GM03348 (cell line): ENCODE results near the gene PODNL1.
"Not testable (repeated sequence)": the region's sequence is repeated elsewhere in the genome, so short reads cannot be mapped to it uniquely, and the experiment has no call there.

Experiments
- DNase-seq: peaks from one replicate; pipeline ENCODE4 v3.0.0; 2012; ENCODE audit warnings: low spot score

PODNL1 gene

DNA sequence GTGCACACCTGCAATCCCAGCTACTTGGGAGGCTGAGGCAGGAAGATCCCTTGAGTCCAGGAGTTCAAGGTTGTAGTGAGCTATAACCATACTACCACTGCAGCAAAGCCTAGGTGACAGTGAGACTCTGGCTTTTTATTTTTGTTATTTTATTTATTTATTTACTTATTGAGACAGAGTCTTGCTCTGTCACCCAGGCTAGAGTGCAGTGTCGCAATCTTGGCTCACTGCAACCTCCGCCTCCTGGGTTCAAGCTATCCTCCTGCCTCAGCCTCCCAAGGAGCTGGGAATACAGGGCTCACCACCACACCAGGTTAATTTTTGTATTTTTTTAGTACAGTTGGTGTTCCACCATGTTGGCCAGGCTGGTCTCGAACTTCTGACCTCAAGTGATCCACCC is 35.3 kb upstream of the PODNL1 start:
- not testable (repeated sequence) for DNase-seq

DNA sequence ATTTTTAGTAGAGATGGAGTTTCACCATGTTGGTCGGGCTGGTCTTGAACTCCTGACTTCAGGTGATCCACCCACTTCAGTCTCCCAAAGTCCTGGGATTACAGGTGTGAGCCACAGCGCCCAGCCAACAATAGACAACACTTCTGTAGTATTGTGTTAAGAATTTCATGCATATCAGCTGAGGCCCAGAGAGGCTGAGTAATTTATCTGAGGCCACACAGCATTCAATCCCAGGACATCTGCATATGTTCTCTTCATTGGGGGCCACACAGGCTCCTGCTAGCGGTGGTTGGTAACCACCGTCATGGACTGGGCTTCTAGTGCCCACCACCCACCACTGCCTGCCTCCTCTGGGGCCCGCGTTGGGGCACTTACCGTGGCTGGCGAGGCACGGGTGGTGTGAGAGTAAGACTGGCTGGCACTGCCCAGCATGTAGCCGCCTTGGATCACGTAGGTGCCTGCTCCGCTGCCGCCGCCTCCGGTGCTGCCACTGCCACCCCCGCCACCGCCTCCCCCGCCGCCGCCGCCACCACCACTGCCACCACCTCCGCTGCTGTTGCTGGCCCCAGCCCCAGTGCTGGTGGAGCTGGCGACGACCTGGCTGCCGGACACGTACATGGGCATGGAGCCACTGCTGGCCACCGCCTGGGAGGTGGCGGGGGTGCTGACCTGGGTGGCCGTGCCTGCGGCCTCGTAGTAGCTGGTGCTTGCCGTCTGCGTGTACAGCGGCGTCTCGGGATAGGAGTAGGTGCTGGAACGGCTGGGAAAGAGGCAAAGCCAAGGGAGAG is 34.3 kb upstream of the PODNL1 start:
- DNase-seq, result no peak

DNA sequence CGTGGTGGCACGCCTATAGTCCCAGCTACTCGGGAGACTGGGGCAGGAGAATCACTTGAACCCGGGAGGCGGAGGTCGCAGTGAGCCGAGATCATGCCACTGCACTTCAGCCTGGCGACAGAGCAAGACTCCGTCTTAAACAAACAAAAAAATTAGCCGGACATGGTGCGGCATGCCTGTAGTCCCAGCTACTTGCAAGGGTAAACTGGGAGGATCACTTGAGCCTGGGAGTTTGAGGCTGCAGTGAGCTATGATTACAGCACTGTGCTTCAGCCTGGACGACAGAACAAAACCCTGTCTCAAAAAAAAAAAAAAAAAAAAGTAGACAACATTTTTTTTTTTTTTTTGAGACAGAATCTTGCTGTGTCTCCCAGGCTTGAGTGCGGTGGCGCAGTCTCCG is 33.7 kb upstream of the PODNL1 start:
- DNase-seq, result not testable (repeated sequence)

DNA sequence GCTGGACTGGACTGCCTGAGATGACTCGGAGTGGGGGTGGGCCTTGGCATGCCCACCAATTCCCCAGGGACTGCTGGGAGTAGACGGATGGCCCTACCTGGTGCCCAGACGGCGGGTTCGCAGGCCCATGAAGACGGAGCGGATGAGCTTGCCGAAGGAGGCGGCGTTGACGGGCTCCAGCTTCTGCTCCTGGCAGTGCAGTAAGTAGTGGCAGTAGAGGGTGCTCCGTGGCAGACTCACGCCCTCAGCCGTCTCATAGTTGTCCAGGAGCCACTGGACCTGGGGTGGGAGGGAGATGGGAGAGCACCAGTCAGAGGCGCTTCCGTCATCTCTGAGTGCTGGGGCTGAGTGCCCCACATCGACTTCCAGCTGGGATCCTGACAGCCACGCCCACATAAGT is 31.7 kb upstream of the PODNL1 start:
- DNase-seq, result no peak

DNA sequence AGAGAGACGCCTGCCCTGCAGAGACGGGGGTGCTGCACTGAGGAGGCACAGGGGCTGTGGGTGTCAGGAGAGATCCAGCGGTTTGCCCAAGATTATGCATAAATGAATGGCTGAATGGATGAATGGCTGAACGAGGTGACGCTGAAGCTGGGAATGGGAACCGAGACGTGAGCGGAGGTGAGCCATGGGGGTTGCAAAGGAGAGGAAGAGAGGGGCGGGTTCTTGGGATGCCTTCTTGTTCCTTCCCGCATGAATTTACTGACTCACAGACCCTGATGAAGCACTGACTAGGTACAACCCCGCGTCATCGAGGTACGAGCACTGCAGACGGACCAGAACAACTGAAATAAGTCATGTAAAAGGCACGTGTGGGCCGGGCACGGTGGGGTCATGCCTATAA is 30.8 kb upstream of the PODNL1 start:
- no peak for DNase-seq

DNA sequence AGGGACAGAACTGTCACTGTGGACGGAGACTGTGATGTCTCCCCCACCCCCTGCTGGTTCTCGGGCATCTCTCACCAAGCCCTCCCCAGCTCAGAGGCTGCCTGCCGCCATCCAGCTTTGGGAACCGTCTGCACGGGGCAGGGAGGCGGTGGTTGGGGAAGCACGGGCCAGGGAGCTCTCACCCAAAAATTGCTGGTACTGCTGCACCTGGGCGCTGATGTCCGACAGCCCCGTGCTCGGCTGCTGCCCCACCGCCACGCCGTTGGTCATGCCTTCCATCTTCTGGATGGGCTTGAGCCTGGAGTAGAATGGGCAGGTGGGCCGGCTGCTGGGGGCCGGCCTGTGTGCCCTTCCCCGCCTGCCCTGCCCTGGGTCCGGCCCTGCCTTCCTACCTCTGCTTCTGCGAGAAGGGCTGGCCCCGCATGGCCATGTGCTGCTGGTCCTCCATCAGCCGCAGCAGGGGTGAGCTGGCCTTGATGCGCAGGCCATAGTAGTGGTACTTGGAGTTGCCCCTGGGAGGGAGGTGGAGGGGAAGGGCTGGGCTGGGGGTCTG is 30.2 kb upstream of the PODNL1 start:
- DNase-seq, result no peak

DNA sequence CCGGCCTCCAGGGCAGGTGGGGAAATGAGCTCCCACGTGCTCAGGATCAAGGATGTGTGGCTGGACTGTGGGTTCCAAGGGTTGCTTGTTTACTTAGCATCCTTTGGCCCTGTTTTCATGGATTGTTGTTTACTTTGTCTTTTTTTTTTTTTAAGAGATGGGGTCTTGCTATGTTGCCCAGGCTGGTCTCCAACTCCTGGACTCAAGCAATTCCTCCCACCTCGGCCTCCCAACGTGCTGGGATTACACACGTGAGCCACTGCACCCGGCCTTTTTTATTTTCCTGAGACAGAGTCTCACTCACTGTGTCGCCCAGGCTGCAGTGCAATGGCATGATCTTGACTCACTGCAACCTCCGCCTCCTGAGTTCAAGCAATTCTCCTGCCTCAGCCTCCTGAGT is 29.0 kb upstream of the PODNL1 start:
- DNase-seq, result not testable (repeated sequence)

DNA sequence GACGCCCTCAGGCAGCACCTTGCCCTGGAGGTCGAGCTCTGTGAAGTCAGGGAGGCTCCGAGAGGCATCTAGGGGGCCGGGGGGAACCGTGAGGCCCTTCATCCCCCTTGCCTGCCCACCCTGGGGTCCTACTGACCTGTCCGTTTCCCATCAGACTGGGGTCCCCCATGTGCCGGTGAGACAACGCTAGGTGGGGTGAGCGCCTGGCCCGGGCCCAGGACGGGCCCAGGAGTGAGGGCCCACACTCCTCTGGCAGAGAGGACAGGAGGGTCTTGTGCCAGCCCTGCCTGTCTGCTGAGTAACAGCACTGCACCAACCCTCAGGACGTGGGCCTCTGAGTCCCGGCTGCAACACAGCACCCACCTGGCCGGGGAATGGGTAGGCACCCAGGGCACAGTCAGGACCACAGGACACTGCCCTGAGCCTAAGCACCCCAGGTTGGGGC is 28.5 kb upstream of the PODNL1 start:
- no peak for DNase-seq

DNA sequence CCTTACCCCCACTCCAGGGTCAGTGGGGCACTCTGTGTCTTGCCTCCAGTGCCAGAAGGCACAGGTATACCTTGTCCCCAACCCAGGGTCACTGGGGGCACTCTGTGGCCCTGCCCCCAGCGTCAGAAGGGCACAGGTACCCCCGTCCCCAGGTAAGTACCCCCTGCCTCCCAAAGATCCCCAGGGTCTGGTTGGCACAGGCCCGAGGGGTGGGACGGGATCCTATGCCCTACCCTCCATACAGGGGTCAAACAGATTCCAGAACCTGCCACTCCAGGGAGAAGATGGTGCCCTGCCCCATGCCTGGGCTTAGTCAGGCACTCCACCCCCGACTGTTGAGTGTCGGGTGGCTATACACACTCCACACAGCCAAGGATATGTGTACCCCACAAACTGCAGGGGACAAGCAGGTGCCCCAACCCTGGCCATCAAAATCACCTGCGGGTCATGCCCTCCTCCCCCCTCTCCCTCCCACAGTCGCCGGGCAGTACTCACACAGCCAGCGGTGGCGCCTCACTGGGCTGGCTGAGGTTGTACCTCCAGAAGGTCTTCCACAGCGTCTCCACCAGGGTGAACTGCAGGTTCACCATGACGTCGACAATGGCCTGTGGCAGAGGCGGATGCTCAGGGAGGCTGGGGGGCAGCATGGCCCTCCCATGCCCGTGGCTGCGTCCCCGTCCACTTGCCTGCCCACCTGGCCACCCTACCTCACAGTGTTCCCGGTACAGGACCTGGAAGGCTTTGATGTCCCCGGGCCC is 27.9 kb upstream of the PODNL1 start:
- DNase-seq, result no peak

DNA sequence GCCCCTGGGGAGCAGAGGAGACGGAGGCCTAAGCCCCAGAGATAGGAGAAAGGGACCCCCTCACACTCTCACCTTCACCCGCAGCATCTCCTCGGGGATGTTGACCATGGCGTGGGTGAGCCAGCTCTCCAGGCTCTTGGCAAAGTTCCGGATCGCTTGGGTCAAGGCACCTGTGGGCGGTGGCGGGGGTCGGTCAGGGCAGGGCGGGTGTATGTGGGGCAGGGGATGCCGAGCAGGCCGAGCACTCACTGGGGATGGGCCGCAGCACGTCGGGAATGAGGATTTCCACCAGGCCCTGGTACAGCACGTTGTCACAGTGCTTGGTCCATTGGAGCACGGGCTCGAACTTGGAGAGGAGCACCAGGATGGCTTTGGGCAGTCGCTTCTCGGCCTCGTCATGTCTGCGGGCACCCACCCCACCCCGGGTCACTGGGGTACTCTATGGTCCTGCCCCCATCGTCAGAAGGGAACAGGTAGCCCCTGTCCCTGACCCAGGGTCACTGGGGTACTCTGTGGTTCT is 27.2 kb upstream of the PODNL1 start:
- no peak for DNase-seq

DNA sequence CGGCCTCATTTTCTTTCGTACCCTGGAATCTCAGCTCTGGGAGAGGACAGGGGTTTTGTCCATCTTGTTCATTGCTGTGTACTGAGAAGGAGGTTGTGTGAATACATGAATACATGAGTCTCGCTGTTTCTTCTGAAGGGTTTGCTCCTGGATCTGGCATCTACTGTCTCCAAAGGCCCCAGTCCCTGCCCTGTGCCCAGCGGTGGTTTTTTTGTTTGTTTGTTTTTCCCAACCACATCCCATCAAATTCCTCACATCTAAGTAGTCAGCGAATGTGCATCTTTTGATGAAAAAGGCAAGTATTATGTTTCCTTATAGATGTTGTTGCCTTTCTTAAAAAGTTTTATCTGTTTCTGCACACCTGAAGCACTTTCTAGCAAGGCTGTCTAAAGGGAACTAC is 26.6 kb upstream of the PODNL1 start:
- DNase-seq, result no peak

DNA sequence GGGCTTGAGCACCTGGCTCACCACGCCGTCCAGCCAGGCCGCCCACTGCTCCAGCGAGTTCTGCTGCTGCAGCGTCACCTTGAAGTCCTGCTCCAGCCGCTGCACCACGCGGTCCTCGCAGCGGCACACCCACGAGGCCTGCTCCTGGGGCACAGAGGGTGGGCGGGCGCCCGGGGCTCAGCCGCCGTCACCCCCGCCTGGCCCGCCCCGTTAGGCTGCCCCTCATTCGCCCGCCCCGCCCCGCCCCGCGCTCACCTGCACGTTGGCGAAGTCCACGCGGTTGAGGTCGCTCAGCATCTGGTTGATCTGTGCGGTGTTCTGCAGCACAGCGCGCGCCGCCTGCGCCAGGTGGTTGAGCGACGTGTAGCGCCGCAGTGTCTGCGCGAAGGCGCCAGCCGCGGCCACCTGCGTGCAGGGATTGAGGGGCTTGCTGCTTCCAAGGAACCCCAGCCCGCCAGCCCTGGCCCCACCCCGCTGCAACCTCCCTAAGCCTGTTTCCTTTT is 25.4 kb upstream of the PODNL1 start:
- no peak for DNase-seq

DNA sequence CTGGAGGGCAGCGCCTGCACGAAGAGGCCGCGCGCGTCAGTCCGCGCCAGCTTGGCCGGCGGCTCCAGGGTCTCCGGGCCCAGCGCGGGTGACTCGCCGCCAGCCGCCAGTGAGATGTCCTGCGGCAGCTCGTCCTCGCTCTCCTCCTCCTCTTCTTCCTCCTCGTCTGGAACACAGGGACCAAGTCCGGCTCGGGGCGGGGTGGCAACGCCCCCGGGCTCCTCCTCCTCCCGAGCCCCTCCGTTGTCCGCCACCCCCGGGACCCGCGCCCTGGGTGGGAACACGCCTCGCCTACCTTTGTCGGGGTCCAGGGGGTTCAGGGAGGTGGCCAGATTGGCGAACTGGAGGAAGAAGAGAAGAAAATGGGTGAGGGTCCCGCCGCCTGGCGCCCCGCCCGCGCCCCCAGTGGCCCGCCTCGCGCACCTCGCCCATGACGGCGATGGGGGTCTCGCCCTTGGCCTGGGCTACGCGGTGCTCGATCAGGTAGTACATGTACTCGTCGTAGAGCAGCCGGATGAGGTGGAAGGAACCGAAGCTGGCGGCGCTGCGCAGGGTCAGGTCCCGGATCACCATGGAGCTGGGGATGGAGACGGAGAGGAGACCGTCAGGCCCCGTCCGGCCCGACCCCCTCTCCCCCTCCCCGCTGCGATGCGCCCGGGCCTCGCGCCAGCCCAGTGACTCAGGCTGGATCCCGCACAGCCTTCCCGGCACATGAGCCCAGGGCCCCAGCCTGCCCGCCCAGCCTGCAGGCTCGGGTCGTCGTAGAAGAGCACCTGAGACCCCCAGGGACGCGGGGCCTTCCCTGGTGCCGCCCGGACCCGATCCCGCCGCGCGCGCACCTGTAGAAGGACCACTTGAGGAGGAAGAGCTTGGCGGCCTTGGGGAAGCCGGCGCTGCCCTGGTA is 24.7 kb upstream of the PODNL1 start:
- DNase-seq, result no peak

DNA sequence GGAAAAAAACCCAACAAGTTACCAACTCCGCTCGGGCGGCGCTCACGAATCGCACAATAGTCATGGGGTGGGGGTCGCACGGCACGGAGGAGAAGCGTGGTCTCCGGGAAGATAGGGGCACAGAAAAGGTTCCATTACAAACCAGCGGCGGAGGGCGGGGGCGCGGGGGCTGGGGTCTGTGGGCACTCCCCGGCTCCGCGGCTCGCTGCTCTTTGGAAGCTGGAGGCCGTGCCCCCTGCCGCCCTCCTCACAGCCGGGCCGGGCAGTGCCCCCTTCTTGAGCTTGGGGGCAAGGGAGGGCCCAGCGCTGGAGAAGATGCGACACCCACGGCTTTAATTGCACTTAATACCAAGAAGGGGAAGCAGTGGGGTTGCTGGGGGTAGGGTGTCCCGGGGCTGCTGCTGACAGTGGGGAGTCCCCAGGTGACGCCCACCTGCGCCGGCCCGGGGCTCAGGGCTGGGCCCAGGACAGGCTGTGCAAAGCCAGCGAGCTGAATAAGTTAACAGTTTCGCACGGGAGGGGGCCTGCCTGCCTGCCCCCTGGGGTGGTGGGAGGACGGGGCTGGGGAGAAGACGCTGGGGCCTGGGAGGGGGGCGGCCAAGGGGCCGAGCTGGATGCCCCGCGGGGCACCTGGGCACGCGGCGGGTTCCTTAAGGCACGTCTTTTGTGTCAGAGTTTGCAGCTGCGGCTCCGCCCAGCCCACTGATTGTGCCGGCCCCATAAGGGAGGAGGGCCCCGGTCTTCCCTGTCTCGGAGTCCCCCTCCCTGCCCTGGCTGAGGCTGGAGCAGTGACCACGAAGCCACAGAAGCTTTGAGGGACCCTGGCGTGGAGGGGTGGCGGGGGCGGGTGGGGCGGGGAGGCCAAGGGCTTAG is 23.8 kb upstream of the PODNL1 start:
- DNase-seq, result no peak

DNA sequence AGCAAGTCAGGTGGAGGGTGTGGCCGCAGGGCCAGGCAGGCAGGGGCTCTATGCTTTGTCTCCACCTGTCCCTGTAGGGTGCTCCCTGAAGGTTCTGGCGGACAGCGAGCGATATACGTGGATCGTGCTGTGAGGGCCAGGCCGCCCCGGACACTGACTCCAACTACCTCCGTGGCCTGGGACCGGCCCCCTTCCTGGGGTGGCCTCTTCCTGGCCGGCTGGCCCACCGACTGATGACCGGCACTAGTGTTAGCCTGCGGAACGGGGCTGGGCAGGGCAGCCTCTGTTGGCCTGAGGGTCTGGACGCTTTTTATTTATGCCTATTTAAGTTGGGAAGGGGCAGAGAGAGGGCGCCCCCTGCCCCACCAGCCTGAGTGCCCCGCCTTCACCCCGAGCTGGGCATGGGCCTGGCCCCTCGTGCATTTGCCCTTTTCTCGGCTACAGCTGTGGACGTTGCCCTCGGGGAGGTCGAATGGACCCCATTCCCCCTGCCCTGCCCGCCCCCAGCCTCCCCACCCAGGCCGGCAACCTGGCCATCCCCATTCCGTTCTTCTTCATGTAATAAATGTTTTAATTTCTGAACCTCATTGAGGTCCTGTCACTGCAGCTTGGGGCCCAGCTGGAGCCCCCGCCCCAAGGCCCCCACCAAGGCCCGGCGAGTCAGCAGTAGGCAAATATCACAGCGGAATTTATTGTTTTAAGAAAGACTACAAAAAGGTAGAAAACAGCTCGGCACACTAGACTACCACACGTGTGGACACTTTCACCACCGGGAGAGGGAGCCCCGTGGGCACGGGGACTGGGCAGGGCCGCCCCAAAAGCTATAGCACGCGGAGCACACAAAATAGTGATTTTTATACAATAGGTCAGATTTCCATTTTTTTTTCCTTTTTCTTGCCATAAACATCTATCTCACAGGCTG is 22.9 kb upstream of the PODNL1 start:
- no peak for DNase-seq

DNA sequence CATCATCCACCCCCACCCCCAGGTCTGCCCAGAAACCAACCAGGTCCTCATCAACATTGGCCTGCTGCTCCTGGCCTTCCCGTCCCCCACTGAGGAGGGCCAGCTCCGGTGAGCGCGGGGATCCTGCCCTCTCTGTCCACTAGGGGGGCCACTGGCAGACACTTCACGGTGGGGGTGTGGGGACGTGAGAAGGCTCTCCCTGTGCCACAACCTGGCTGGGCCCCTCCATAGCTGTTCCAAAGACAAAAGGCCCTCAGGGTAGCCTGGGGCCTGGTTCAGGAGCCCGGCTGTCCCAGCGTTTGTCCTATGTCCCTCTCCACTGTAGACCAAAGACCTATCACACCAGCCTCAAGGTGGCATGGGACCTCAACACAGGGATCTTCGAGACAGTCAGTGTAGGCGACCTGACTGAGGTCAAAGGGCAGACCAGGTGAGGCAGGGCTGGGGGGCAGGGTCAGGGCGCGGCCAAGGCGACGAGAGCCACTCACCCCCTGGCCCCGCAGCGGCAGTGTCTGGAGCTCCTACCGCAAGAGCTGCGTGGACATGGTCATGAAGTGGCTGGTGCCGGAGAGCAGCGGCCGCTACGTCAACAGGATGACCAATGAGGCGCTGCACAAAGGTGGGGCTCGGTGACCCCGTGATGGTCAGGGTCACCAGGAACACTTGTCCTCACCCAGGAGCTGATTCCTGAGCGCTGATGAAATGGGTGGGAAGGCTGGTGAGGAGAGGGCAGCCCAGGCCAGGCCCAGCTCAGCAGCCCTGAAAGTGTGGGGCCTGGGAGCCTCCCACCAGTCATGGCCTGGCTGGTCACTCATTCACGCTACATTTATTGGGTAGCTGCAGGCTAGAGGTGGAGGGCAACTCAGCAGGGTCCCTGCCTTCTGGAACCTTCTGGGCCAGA is 22.0 kb upstream of the PODNL1 start:
- peak; percentile 52 for DNase-seq

DNA sequence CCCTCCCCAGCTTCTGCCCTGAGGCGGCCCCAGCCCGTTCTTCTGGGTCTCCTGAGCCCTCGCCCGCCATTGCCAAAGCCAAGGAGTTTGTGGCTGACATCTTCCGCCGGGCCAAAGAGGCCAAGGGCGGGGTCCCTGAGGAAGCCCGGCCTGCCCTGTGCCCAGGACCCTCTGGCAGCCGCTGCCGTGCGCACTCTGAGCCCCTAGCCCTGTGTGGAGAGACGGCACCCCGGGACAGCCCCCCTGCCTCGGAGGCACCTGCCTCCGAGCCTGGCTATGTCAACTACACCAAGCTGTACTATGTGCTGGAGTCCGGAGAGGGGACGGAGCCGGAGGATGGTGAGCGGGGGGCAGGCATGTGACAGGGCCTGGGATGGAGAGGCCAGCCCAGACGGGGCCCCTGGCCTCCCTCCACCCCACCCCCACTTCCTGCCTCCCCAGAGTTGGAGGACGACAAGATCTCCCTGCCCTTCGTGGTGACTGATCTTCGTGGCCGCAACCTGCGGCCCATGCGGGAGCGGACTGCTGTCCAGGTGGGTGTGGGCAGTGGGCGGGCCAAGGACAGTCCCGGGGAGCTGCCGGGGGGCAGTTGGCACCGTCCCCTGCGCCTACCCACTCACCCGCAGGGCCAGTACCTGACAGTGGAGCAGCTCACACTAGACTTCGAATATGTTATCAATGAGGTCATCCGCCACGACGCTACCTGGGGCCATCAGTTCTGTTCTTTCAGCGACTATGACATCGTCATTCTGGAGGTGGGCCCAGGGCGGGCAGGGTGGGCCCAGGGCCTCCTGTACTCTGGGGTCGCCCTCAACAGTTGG is 21.1 kb upstream of the PODNL1 start:
- no peak for DNase-seq

DNA sequence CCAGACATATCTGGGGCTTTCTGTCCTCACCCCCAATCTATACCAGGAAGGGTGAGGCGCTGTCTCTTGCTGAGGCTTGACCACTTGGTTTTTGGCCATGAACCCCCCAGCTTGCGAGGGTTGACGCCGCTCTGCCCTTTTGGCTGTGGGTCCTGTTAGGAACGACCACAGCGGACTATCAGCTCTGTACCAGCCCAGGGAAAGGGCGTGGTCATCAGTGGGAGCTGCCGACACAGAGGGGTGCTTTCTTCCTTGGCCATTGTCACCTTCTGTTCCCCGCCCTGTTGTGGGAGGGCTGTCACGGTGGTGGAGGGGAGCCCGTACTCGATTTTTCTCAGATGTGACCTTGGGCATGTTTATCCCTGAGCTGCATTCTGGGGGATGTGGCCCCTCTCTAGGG is 19.8 kb upstream of the PODNL1 start:
- no peak for DNase-seq
